OCI-M1 (cell line): Measurements from ENCODE around the gene SSH2.
A peak's percentile ranks its signal among the peaks of the same experiment; 100 is the strongest.
"Not testable (repeated sequence)": the region's sequence is repeated elsewhere in the genome, so short reads cannot be mapped to it uniquely, and the experiment has no call there.

Experiments used
- DNase-seq: peaks from one replicate; lab custom pipeline; 2025; lab: John Stamatoyannopoulos, UW

SSH2 gene

DNA sequence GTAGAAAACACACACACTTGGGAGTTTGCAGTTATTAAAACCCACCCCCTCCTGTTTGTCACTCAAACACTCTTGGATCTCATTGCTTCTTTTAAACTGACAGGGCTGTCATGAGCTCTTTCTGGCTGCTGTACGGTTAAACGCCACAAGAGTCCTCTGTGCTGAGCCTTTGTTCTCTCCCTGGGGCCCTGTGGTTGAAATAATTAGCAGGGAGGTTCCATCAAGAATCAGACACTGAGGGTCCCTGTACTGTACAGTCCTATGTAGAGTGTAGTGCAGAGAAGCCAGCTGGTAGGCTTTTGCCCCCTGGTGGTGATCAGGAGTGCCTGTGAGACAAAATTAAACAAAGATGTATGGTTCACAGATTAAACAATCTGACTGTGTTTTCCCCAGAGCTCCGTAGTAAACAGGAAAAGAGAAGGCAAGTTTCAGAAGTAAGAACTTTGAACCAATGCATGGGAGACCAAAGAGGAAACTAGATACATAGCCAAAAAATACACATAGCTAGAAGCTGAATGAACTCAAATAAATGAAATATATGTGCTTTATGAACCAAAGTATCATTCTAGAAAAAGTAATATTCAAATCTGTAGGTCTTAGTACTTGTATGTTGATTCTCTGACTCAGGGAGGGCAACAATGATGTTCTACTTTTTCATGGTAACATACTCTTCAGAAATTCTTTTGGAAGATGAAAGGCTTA lies 1.4 kb upstream of the SSH2 start:
- DNase-seq: peak; percentile 93

DNA sequence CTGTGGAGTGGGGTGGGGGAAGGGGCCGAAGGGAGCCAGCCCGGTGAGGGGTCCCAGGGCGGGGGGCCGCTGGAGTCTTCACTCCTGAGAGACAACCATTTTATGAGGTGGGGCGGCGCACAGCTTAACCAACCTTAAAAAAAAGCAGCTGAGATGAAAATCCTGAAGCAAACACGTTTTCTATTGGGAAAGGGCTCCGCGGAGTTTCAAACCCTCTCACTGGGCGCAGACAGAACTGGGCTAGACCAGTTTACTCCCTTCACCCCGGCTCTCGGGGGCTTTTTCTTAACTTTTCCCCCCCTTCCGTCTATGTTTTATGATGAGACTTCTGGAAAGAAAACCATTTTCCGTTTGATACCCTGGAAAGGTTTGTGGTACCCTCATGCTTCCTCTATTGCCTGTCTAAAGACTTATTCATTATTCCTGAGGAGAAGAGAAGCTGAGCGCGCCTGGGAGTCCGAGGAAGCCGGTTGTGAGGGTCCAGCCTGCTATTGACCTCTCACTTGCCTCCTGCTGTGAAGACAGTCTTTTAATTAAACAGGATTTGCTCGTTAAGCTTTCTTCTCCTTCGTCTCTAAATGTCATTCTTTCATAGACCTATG lies 482 bp upstream of the SSH2 start:
- DNase-seq: peak; percentile 67

DNA sequence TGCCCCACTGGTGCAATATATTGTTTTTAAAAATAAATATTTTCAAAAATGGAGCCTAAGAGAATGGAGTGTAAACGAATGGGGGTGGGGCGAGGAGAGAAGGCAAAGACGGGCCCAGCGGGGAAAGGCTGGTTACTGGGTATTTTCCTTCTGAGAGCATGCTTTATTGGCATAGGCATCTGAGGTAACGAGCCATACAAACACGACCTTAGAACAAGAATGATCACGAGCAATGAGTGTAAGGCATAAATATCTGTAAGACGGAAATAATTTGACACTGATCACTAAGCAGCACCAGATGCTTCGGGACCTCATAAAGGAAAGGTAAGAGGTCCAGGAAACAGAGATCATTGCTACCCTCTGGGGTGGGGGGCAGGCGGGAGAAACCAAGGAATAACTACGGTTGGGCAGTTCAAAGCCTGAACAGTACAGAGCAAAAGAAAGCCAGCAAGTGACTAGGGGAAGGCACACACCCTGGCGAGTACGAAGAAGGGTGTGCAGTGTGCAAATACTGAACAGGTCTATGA lies 959 bp downstream of the SSH2 start:
- DNase-seq: peak; percentile 69

DNA sequence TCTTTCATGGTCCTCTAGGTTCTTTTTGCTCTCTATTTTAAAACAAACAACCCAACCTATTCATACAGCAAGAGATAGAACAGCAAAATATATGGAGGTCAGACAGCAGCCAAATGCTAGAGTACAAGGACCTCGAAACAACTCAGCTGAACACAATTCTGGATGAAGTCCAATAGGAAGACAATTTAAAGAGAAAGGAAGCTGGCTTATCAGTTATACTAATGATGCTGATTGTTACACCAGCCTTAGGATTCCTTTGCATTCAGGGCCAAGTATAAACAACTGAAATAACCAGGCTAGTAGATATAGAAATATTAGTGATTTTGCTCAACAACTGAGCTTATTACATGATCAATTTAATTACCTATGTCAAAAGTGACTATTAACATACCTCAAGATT lies 2.5 kb downstream of the SSH2 start:
- DNase-seq: peak; percentile 39

DNA sequence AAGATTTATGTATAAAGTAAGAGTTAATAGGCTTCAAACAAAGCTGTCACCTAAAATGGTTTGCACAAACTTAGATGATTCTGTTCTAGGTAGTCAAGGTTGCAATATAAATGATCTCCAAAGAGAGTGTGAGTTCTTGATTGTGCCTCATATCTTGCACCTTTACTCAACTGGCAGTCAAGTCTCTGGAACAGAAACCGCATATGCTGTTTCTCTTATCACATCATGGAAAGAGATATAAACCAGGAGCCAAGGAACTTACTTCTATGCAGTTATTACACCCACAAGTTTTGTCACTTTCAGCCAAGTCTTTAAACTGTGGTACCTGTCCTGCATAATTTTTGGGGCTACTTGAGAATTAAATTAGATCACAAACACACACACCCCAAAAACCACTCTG lies 5.2 kb downstream of the SSH2 start:
- peak; percentile 34 for DNase-seq

DNA sequence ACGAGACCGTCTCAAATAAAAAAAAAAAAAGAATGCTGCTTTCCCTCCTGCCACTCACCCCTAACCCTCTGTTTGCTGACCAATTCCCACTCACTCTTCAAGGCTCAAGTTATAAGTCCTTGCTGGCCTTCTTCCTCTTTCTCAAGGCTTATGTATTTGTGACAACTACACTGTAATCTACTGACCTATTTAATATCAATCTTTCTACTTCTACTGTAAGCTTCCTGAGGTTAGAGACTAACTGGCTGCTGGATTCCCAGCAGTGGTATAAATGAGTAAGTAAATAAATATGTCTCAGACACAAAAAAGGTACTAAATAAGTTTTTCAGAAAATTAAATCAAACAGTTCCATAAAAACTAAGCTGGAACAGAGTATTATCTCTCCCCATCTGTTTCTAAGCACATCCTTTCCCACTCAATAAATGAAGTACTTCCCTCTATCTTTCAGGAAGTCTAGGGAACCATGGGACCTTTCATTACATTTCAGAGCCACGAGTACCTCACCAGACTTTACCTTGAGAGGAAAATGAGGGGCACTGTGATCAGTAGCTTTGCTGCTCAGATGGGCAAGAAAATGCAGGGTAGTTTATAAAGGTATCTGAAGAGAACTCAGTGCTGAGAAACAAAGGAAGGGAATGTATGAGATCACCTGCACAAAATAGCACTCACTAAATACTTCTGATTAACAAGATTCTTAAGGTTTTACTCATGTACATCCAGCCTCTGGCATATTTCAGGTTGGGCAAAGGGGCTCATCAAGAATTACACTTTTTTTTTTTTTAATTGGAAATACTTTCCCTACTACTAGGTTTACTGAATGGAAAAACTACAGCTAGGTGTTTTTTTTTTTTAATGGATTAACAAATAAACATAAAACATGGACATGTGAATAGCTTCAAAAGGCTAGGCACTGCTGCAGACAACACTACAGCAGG lies 10.8 kb downstream of the SSH2 start:
- peak; percentile 60 for DNase-seq

DNA sequence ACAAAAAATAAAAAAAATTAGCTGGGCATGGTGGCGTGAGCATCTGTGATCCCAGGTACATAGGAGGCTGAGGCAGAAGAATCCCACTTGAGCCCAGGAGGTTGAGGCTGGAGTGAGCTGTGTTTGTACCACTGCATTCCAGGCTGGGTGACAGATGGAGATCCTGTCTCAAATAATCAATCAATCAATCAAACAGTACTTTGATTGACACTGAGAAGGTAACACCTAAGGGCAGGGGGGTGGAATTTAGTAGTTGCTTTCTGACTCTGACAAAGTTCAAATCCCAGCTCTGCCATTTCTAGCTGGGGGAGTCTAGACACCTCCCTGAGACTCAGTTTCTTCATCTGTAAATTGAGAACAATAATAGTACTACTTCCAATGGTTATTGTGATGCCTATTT lies 12.0 kb downstream of the SSH2 start:
- no peak for DNase-seq

DNA sequence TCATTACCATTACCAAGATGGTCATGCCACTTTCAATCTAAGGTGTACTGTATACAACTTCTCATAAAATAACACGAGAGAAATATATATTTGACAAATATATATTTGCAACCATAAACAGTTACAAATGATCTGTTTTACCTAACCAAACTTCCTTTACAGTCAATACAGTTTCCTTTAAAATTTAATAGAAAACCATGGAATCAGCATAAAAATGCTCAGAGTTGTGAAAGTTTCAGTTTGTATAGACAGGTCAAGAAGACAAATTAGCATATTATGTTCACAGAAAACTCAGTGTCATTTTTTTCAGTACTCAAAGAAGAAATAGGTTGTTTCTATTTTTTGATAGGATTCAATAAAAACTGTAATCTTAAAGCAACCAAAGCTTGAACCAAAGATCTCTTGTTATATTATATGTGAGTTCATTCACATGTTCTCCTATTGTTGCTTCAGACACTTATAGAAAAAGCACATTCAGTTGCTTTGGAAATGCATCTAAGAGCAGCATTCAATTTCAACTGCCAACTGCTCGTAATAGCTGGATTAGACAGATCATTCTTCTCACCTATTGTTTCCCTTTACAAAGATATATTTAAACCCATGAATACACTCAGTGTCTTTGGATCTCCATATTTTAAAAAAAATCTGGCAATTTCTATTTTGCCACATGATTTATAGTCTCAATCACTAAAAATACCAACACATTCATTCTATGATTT lies 15.1 kb downstream of the SSH2 start:
- no peak for DNase-seq

DNA sequence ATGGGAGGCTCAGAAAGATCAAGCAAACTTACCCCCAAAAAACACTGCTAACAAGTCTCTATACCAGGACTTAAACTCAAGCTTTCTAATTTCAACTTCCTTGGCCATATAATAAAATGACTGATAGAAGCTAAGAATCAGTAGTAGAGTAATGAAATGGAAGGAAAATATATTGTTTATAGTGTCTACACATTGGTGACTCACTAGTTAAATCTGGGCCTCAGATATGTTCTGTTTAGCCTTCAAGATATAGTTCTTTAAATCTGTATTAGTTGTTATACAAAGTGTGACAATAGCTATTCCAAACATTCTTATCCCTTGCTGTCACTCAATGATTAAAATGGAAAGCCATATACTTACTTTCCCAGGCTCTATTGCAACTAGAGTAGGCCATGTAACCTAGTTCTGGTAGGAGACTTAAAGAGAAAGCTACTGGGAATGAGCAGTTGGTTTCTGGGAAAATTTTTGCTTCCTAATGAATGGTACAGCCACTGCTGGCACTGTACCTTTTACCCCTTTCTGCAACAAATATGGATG lies 18.3 kb downstream of the SSH2 start:
- no peak for DNase-seq

DNA sequence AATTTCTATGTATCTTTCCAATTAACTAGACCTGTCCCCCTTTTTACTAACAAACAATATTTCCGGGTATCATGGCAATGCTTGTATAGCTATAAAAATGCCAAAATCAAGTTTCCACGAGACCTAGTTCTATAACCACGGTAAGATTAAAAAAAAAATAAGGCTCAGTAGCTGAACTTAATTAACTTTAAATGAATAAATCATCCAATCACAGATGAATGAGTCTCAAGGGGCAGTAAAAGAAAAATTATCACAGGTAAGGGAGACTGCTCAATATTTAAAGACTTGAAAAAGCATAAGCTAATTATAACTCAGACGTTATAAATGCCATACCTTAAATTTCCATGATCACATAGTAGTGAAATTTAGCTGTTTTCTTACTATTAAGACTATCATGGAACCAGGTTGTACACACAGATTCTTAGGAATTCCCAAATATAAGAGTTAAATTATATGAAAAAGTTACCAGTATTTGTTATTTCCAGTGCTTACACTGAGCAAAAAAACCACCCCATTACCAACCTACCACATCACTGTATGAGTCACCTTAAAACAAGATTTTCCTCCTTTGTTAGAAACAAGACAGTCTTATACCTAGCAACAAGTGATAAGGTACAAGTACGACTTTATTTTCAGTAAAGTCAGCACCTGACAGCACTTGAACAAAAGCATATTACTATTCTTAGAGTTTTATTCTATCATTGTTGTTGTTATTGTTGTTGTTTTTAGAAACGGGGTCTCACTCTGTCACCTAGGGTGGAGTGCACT lies 20.6 kb downstream of the SSH2 start:
- no peak for DNase-seq

DNA sequence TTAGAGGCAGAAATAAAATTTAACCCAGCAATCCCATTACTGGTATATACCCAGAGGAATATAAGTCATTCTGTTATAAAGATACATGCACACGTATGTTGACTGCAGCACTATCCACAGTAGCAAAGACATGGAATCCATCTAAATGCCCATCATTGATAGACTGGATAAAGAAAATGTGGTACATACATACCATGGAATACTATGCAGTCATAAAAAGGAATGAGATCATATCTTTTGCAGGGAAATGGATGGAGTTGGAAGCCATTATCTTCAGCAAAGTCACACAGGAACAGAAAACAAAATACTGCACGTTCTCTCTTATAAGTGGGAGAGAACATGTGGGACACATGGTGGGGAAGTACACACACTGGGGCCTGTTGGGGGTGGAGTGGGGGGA lies 23.1 kb downstream of the SSH2 start:
- no peak for DNase-seq

DNA sequence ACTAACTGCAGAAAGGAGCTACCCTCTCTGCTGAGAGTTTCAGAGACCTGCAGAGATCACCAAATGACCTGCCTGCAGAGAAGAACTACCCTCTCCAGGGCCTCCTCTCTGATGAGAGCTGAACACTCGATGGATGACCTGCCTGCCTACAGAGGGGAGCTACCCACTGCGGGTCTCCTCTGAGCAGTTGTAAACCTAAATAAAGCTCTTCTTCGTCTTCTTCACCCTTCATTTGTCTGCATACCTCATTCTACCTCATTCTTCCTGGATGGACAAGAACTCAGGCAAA lies 24.2 kb downstream of the SSH2 start:
- no peak for DNase-seq

DNA sequence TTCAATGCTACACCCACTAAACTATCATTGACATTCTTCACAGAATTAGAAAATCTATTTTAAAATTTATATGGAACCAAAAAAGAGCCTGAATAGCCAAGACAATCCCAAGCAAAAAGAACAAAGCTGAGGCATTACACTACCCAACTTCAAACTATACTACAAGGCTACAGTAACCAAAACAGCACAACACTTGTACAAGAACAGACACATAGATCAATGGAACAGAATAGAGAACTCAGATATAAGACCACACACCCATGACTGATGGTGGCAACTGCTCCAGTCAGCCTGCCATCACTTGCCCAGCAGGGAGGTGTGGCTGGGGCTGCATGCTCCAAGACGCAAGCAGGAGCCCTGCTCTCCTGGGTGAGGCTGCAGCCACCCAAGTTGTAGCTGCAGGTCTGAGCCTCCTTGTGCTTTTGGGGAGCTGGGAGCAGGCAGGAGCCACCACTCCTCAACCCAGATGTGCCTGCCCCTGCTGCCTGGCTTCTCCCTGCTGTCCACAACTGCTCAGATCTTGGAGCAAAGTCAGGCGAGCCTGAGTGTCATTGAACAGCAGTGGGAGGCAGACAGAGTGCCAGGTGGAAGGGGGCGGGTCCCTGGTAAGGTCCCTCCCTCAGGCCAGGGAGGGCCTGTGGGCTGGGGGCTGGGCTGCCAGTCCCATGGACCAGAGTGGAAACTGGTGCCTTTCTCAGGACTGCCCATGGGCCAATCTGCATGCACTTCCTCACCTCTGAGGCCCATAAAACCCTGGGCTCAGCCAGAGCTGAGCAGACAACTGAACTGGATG lies 24.7 kb downstream of the SSH2 start:
- DNase-seq: no peak

DNA sequence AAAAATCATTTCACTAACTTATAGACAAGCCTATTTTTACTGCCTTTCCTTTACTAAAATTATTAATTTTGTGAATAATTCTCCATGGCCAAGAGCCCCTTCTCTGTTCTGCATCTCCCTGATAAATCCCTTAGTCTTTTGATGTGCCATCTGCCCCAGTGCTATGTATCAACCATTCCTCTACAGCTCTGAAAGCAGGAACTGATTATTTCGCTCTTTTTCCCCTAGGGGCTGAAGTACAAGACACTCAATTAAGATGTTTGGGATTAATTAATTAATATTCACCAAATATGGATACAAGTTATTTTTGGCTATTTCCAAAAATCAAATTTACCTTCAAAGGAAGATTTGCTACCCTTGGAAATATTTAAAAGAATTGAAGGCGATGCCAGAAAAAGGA lies 26.6 kb downstream of the SSH2 start:
- no peak for DNase-seq

DNA sequence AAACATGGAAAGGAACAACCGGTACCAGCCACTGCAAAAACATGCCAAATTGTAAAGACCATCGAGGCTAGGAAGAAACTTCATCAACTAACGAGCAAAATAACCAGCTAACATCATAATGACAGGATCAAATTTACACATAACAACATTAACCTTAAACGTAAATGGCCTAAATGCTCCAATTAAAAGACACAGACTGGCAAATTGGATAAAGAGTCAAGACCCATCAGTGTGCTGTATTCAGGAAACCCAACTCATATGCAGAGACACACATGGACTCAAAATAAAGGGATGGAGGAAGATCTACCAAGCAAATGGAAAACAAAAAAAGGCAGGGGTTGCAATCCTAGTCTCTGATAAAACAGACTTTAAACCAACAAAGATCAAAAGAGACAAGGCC lies 32.9 kb downstream of the SSH2 start:
- not testable (repeated sequence) for DNase-seq

DNA sequence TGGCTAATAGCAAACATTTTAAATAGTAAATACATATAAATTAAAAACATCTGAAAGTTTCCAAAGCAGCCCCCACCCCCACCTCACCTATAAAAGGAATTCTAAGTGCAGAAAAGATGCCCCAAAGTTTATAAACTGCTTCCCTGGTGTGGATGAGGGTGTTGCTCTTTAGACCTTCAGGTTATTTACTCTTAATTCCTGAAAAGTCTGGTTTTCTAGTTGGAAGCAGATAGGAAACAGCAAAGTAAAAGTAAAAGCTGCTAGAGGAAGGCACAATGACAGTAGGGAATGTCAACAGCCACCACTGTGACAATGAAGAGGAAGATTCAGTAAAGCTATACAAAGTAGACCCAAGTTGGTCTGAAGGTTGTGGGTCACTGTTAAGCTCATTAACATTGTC lies 37.8 kb downstream of the SSH2 start:
- no peak for DNase-seq

DNA sequence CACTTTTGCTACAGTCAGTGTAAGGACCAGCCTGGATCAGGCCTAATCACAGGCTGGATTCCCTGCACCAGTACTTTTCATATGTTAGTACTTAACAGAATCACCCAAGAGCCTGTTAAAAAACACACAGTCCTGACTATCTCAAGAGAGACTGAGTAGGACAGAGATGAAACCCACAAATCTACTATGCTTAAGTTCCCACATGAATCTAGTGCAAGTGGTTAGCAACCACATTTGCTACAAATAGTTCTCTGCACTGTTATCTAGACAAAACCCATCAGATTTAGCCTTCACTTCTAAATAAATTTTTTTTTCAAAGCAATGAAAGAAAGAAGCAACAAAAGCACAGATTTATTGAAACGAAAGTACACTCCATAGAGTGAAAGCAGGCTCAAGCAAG lies 38.9 kb downstream of the SSH2 start:
- DNase-seq: peak; percentile 35

DNA sequence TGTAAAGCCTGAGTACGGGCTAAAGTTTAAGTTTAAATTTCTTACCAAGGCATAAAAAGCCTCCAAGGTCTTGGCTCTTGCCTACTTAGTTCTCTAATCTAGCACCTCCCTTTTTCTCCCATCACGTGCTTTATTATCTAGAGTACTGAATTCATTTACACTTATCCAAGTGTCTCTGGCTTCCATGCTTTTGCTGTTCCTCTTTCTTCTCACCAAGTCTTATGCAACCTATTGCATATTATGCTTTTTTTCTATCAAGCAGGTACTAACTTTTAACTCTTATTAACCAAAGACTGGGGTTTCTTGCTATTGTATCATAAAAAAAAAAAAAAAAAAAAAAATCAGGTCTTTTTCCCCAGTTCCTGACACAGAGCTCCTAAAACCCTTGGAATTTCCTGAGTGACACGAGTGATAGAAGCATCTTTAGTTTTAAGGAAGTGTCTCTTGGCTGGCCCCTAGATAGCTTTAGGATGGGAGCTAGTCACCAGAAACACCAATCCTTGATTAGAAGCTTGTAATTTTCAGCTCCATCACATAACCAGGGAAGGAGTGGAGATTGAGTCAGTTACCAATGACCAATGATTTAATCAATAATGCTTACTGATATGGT lies 44.9 kb downstream of the SSH2 start:
- DNase-seq: peak; percentile 83

DNA sequence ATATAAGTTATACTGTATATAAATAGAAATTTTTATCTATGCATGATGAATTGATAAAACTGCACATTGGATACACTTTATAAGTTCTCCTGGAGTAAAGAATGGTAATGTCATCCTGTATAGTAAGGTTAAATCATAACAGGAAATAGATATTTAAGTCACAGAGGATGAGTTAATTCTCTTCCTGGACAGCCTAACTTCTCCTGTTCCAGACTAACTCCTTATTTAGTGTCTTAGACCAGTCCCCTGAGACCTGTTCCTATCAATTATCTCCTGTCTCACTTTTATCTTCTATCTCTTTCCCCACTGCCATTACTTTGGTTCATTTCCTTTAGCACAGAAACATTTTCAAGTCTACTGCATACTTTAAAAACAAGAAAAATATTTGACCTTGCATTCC lies 46.5 kb downstream of the SSH2 start:
- no peak for DNase-seq

DNA sequence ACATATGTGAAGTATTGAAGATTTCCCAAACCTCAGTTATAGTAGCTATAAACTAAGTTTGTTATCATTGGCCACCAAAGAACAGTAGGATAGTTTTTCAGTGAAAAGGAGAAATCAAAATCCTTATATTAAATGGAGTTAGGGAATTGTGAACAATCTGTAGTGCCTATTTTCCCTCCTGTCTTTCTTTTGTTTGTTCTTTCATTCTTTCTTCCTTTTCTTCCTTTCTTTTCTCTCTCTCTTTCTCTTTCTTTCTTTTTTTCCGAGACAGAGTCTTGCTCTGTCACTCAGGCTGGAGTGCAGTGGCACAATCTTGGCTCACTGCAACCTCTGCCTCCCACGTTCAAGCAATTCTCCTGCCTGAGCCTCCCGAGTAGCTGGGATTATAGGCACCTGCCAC lies 48.8 kb downstream of the SSH2 start:
- DNase-seq: no peak
